PFSK-1 (cell line): ENCODE data around the gene CACNB2.

Experiments used
- FOXP2 ChIP-seq: optimal IDR thresholded peaks from 2 replicates; pipeline ENCODE3; 2011; ENCODE audit warnings: borderline replicate concordance, control low read depth, inconsistent platforms; ENCODE audit not compliant: insufficient read depth; ENCODE audit errors: extremely low read length, extremely low read depth
- POLR2AphosphoS5 ChIP-seq: IDR thresholded peaks from 2 replicates; pipeline ENCODE4 v1.6.1; 2012; ENCODE audit warnings: low read depth, mild to moderate bottlenecking, control low read depth, low read length, moderate library complexity
- SIN3A ChIP-seq: IDR thresholded peaks from 2 replicates; pipeline ENCODE4 v1.6.1; 2012; ENCODE audit warnings: mild to moderate bottlenecking, low read length, moderate library complexity, borderline replicate concordance; ENCODE audit not compliant: insufficient read depth
- TAF1 ChIP-seq: IDR thresholded peaks from 2 replicates; pipeline ENCODE4 v1.6.1; 2012; ENCODE audit warnings: low read length, control low read depth, borderline replicate concordance; ENCODE audit not compliant: insufficient read depth
- TF ChIP-seq, protein P1 (sequence below), 2 experiments: IDR thresholded peaks; 2 replicates each; pipeline versions ENCODE4 v1.6.1 to v1.8.0; 2011 to 2012; ENCODE audit warnings: low read depth in 2 of 2, low read length in 2 of 2, control low read depth in 1 of 2, inconsistent platforms in 1 of 2, mild to moderate bottlenecking in 1 of 2, moderate library complexity in 1 of 2; ENCODE audit not compliant: insufficient read depth in 1 of 2

DNA sequence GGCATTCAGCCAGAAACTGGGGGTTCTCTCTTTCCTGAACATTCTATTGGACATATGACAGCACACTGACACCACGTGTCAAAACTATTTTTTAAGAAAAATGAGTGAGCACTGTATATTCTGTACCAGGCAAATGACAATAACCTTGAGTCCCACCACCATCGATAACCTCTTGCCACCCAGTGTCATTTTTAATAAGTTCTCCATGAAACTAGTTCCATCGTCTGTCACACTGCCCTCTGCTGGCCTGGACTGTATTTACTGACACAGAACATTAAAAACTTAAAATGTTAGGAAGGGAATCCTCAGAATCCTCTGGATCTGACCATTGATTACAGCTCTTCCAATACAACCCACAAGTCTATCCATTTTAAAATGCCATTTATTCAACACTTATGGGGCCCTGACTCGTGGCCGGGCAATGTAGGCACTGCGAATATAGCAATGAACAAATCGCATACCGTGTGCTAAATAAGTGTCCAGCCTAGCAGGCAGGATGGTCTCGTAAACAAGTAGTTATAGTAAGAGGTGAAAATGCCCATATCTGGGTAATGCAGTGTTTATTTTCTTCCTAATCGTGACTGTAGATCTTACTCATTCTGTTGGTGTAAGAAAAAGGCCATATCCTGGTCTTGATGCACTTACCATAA is 35.9 kb upstream of the CACNB2 start:
- TF ChIP-seq TAF1 = no peak
- TF ChIP-seq, protein P1, sequence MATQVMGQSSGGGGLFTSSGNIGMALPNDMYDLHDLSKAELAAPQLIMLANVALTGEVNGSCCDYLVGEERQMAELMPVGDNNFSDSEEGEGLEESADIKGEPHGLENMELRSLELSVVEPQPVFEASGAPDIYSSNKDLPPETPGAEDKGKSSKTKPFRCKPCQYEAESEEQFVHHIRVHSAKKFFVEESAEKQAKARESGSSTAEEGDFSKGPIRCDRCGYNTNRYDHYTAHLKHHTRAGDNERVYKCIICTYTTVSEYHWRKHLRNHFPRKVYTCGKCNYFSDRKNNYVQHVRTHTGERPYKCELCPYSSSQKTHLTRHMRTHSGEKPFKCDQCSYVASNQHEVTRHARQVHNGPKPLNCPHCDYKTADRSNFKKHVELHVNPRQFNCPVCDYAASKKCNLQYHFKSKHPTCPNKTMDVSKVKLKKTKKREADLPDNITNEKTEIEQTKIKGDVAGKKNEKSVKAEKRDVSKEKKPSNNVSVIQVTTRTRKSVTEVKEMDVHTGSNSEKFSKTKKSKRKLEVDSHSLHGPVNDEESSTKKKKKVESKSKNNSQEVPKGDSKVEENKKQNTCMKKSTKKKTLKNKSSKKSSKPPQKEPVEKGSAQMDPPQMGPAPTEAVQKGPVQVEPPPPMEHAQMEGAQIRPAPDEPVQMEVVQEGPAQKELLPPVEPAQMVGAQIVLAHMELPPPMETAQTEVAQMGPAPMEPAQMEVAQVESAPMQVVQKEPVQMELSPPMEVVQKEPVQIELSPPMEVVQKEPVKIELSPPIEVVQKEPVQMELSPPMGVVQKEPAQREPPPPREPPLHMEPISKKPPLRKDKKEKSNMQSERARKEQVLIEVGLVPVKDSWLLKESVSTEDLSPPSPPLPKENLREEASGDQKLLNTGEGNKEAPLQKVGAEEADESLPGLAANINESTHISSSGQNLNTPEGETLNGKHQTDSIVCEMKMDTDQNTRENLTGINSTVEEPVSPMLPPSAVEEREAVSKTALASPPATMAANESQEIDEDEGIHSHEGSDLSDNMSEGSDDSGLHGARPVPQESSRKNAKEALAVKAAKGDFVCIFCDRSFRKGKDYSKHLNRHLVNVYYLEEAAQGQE (IDR thresholded peaks at IDR 0.05; ENCODE audit: insufficient read depth in 1 of 2, low read depth in 2 of 2, low read length in 2 of 2) = no peak
- TF ChIP-seq SIN3A = no peak
- no peak for TF ChIP-seq POLR2AphosphoS5
- TF ChIP-seq FOXP2 = no peak
